Measurements from ENCODE around the gene NCF2. TPM values are rescaled to one million over a fixed set of nuclear protein-coding genes. Genes with fewer than 3 reads are reported as not detected.

NCF2 gene
- total RNA-seq, 2 donors from 2014 or later, result 0.55 TPM; not detected in 1

GRCh38 chr1:183514235-183514634 is 76.0 kb downstream of the NCF2 start:
- no peak for DNase-seq
- Mint-ChIP-seq H3K36me3 (ENCODE audit: low read depth) (peaks cover 16% of the 10 kb centered on the region), H3K9me3 (no peaks in the 10 kb centered on the region), H3K27ac (no peak overlapping the region), H3K4me3 (no peak overlapping the region), H3K4me1 (peaks cover 53% of the 10 kb centered on the region), H3K27me3 (ENCODE audit: insufficient read depth) (no peaks in the 10 kb centered on the region)
- Histone ChIP-seq H3K9me3 (ENCODE audit: control insufficient read depth, low read length) (no peaks in the 10 kb centered on the region), H3K9ac (ENCODE audit: extremely low read depth, low read length, poor library complexity, severe bottlenecking) (peak overlapping the region; percentile 39), H3K27ac (ENCODE audit: low read depth, low read length) (no peak overlapping the region), H3K4me3 (ENCODE audit: low read length) (peak overlapping the region; percentile 65), H3K36me3 (ENCODE audit: control insufficient read depth, insufficient read depth, low read length) (peaks cover 29% of the 10 kb centered on the region), H3K4me1 (ENCODE audit: control insufficient read depth, insufficient read depth, low read length) (peaks cover 19% of the 10 kb centered on the region), H3K27me3 (ENCODE audit: control insufficient read depth, insufficient read depth, low read length, poor library complexity, severe bottlenecking) (no peaks in the 10 kb centered on the region)
- WGBS, 2 experiments (ENCODE audit: insufficient coverage in 1 of 2, insufficient read length in 1 of 2), result 82% methylated on average over 1 of the region's 1 CpG; no CpG with 5 or more reads in 1 of the 2 experiments
- TF ChIP-seq, protein P1, sequence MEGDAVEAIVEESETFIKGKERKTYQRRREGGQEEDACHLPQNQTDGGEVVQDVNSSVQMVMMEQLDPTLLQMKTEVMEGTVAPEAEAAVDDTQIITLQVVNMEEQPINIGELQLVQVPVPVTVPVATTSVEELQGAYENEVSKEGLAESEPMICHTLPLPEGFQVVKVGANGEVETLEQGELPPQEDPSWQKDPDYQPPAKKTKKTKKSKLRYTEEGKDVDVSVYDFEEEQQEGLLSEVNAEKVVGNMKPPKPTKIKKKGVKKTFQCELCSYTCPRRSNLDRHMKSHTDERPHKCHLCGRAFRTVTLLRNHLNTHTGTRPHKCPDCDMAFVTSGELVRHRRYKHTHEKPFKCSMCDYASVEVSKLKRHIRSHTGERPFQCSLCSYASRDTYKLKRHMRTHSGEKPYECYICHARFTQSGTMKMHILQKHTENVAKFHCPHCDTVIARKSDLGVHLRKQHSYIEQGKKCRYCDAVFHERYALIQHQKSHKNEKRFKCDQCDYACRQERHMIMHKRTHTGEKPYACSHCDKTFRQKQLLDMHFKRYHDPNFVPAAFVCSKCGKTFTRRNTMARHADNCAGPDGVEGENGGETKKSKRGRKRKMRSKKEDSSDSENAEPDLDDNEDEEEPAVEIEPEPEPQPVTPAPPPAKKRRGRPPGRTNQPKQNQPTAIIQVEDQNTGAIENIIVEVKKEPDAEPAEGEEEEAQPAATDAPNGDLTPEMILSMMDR (conservative IDR thresholded peaks at IDR 0.05), result no peak

GRCh38 chr1:183512450-183512849 is 77.8 kb downstream of the NCF2 start:
- peaks cover 16% of the 10 kb centered on the region for H3K36me3 ChIP-seq (ENCODE audit: control insufficient read depth, insufficient read depth, low read length)
- Mint-ChIP-seq H3K36me3 (ENCODE audit: low read depth) (peaks cover 3% of the 10 kb centered on the region), H3K27ac (no peak overlapping the region), H3K4me1 (peaks cover 45% of the 10 kb centered on the region), H3K4me3 (no peak overlapping the region), H3K9me3 (no peaks in the 10 kb centered on the region), H3K27me3 (ENCODE audit: insufficient read depth) (no peaks in the 10 kb centered on the region)
- no peak overlapping the region for H3K9ac ChIP-seq (ENCODE audit: extremely low read depth, low read length, poor library complexity, severe bottlenecking)
- H3K4me3 ChIP-seq (ENCODE audit: low read length), result no peak overlapping the region
- H3K27me3 ChIP-seq (ENCODE audit: control insufficient read depth, insufficient read depth, low read length, poor library complexity, severe bottlenecking), result no peaks in the 10 kb centered on the region
- H3K9me3 ChIP-seq (ENCODE audit: control insufficient read depth, low read length), result no peaks in the 10 kb centered on the region
- no peak overlapping the region for H3K27ac ChIP-seq (ENCODE audit: low read depth, low read length)
- no peak for DNase-seq
- TF ChIP-seq, protein P1 (conservative IDR thresholded peaks at IDR 0.05), result no peak
- peaks cover 17% of the 10 kb centered on the region for H3K4me1 ChIP-seq (ENCODE audit: control insufficient read depth, insufficient read depth, low read length)
- 84% methylated on average over 2 of the region's 2 CpGs; no CpG with 5 or more reads in 1 of the 2 experiments for WGBS, 2 experiments (ENCODE audit: insufficient coverage in 1 of 2, insufficient read length in 1 of 2)

DNA sequence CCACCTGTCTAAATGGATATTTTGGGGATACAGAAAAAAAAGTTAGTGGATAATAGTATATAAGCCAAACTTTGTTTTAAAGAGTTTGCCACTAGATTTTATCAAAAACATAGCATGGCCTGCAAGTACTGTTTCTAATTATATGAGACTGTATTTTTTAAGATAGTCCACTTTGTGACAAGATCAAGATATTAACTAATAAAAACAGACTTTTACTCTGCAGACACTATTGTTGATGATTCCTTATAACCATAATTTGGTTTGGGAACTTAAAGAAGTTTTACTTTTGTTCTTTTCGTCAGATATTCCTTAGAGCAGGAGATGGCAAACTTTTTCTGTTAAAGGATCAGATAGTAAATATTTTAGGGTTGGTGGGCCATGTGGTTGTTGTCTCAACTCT is 81.6 kb downstream of the NCF2 start:
- H3K27ac Mint-ChIP-seq, result no peak overlapping the region
- Histone ChIP-seq H3K9me3 (ENCODE audit: control insufficient read depth, low read length) (no peaks in the 10 kb centered on the region), H3K36me3 (ENCODE audit: control insufficient read depth, insufficient read depth, low read length) (peaks cover 15% of the 10 kb centered on the region), H3K4me1 (ENCODE audit: control insufficient read depth, insufficient read depth, low read length) (peaks cover 7% of the 10 kb centered on the region), H3K27me3 (ENCODE audit: control insufficient read depth, insufficient read depth, low read length, poor library complexity, severe bottlenecking) (no peaks in the 10 kb centered on the region), H3K4me3 (ENCODE audit: low read length) (no peak overlapping the region), H3K27ac (ENCODE audit: low read depth, low read length) (no peak overlapping the region), H3K9ac (ENCODE audit: extremely low read depth, low read length, poor library complexity, severe bottlenecking) (no peak overlapping the region)
- H3K4me3 Mint-ChIP-seq, result no peak overlapping the region
- TF ChIP-seq, protein P1 (conservative IDR thresholded peaks at IDR 0.05), result no peak
- peaks cover 13% of the 10 kb centered on the region for H3K4me1 Mint-ChIP-seq
- no peaks in the 10 kb centered on the region for H3K9me3 Mint-ChIP-seq
- peaks cover 2% of the 10 kb centered on the region for H3K36me3 Mint-ChIP-seq (ENCODE audit: low read depth)
- no peak for DNase-seq
- 88% methylated on average over 1 of the region's 1 CpG; no CpG with 5 or more reads in 1 of the 2 experiments for WGBS, 2 experiments (ENCODE audit: insufficient coverage in 1 of 2, insufficient read length in 1 of 2)
- no peaks in the 10 kb centered on the region for H3K27me3 Mint-ChIP-seq (ENCODE audit: insufficient read depth)
